Amniotic epithelial cell (primary cell): Measurements from ENCODE around the gene MAPKAPK3.

ENCODE experiments used
- DNase-seq: peaks from one replicate; pipeline ENCODE4 v3.0.0-alpha.2; 2010; ENCODE audit warnings: low read depth

The MAPKAPK3 gene

DNA sequence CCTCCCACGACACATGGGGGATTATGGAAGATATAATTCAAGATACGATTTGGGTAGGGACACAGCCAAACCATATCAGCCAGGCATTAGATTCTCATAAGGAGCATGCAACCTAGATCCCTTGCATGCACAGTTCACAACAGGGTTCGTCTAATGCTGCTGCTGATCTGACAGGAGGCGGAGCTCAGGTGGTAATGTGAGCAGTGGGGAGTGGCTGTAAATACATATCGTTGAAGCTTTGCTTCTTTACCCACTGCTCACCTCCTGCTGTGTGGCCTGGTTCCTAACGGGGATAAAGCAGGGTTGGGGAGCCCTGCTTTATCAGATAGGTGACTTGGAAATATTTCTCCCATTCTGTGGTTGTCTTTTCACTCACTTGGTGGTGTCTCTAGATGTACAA, 72.6 kb downstream of the MAPKAPK3 start:
- DNase-seq = no peak

DNA sequence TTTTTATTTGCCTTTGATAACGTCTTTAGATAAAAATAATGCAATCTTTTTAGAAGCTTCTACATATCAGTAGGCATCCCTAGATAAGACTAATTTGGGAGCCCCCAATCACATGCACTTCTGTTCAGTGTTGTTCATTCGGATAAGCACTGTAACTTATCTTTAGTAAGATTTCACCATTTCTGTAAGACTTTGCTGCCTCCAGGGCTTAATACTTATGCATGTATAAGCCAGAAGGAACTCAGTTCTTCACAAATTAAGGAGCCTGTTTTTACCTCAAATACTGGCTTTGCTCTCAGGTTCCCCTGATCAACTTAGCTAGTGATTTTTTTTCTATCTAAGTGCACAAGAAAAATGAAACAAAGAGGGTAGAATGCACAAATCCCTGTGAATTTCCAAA, 78.1 kb downstream of the MAPKAPK3 start:
- no peak for DNase-seq

DNA sequence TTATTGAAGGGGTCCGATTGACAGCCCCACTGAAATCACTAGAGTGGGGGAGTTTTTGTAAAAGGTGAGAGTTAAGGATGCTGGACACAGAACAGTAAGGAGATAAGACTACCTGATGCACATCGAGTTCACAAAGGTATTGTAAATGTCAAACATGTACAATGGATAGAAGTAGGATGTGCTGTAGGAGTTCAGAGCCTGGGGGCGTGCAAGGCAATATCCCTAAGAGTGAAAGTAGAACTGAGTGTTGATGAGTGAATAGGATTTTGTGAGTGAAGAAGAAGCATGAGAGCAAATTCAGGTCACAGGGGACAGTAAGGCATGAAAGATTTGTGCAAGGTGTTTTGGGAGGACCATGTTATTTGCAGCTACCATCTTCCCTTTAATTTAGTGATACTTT, 79.3 kb downstream of the MAPKAPK3 start:
- DNase-seq = no peak

DNA sequence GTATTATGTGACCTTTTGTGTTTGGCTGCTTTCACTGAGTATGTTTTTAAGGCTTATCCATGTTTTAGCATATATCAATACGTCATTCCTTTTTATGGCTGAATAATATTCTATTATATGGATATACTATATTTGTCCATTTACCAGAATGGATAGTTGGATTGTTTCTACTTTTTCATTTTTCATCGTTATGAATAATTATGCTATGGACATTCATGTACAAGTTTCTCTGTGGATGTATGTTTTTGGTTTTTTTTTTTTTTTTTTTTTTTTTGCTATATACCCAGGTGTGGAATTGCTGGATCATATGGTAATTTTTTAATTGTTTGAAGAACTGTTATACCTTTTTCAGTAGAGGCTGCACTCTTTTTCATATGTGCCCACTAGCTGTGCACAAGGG, 81.3 kb downstream of the MAPKAPK3 start:
- DNase-seq = no peak
